HEK293 (cell line): ENCODE data around the gene SUGP1.

Experiments
- CTCF ChIA-PET: fragments of 350-600 bp; formaldehyde crosslinking; extraction: SDS; loops from one replicate; lab custom pipeline; 2021; ENCODE audit warnings: antibody characterized with exemption; lab: Yijun Ruan, JAX
- POLR2A ChIA-PET: fragments of 300-600 bp; formaldehyde crosslinking; extraction: SDS; loops from one replicate; lab custom pipeline; 2020; ENCODE audit warnings: antibody characterized with exemption, inconsistent platforms; lab: Yijun Ruan, JAX
- H3K27ac ChIP-seq: fragments of 200-500 bp; sonication (Bioruptor generic); 2 replicates; pipeline ENCODE4 v1.5.1; 2014; ENCODE audit warnings: low read depth, low read length, control low read depth, inconsistent platforms; ENCODE audit errors: extremely low read depth
- H3K36me3 ChIP-seq, 2 experiments: fragments of 200-500 bp in 1 of 2; sonication (Bioruptor generic) in 1 of 2; 1 replicate in 1 of 2; 2 replicates in 1 of 2; pipeline ENCODE4 v1.5.1; 2014 to 2017; ENCODE audit warnings: inconsistent platforms in 2 of 2, low read length in 2 of 2; ENCODE audit not compliant: control insufficient read depth in 2 of 2, insufficient read depth in 1 of 2
- H3K4me1 ChIP-seq: fragments of 200-500 bp; sonication (Bioruptor generic); 2 replicates; pipeline ENCODE4 v1.5.1; 2014; ENCODE audit warnings: mild to moderate bottlenecking, low read length, inconsistent platforms; ENCODE audit not compliant: control insufficient read depth, insufficient read depth
- H3K4me3 ChIP-seq: 2 replicates; pipeline ENCODE4 v1.5.1; 2011; ENCODE audit warnings: low read depth, mild to moderate bottlenecking, control low read depth, low read length, moderate library complexity
- H3K9me3 ChIP-seq: fragments of 200-500 bp; sonication (Bioruptor generic); 2 replicates; pipeline ENCODE4 v1.5.1; 2014; ENCODE audit warnings: low read depth, low read length, inconsistent platforms; ENCODE audit not compliant: control insufficient read depth, insufficient read depth
- ELK4 ChIP-seq: IDR thresholded peaks from 2 replicates; pipeline ENCODE4 v1.6.1; 2011; ENCODE audit warnings: mild to moderate bottlenecking, low read depth, low read length, borderline replicate concordance
- GLI4 ChIP-seq: fragments of 450-650 bp; formaldehyde crosslinking; IDR thresholded peaks from 2 replicates; pipeline ENCODE4 v1.5.1; 2016; ENCODE audit warnings: missing biosample characterization, missing genetic modification characterization
- HOXA7 ChIP-seq: sonication (generic); formaldehyde crosslinking; IDR thresholded peaks from 2 replicates; pipeline ENCODE4 v1.8.1; 2022; ENCODE audit warnings: missing genetic modification reagents, borderline replicate concordance
- PRDM1 ChIP-seq: fragments of 450-650 bp; formaldehyde crosslinking; IDR thresholded peaks from 2 replicates; pipeline ENCODE4; 2016; ENCODE audit warnings: missing biosample characterization, missing genetic modification characterization
- SETDB1 ChIP-seq: IDR thresholded peaks from one replicate; pipeline ENCODE4 v1.6.1; 2017; ENCODE audit warnings: mild to moderate bottlenecking, low read length, moderate library complexity, mixed read lengths; ENCODE audit not compliant: insufficient read length
- ZBTB1 ChIP-seq: fragments of 450-650 bp; formaldehyde crosslinking; IDR thresholded peaks from 2 replicates; pipeline ENCODE4 v1.5.1; 2016; ENCODE audit warnings: missing biosample characterization, missing genetic modification characterization
- ZFP3 ChIP-seq: fragments of 450-650 bp; formaldehyde crosslinking; IDR thresholded peaks from 2 replicates; pipeline ENCODE4 v1.5.1; 2016; ENCODE audit warnings: low read depth, missing biosample characterization, missing genetic modification characterization
- ZFP41 ChIP-seq: fragments of 450-650 bp; formaldehyde crosslinking; IDR thresholded peaks from 2 replicates; pipeline ENCODE4 v1.5.1; 2016; ENCODE audit warnings: missing biosample characterization, missing genetic modification characterization, borderline replicate concordance
- ZIC2 ChIP-seq: fragments of 450-650 bp; formaldehyde crosslinking; IDR thresholded peaks from 2 replicates; pipeline ENCODE4 v1.5.1; 2016; ENCODE audit warnings: missing biosample characterization, missing genetic modification characterization
- ZNF112 ChIP-seq: fragments of 450-650 bp; formaldehyde crosslinking; IDR thresholded peaks from 2 replicates; pipeline ENCODE4 v1.5.0; 2017; ENCODE audit warnings: missing biosample characterization, missing genetic modification characterization
- ZNF140 ChIP-seq: fragments of 450-650 bp; formaldehyde crosslinking; IDR thresholded peaks from 2 replicates; pipeline ENCODE4 v1.5.1; 2016; ENCODE audit warnings: missing biosample characterization, missing genetic modification characterization
- ZNF146 ChIP-seq: fragments of 450-650 bp; formaldehyde crosslinking; IDR thresholded peaks from 2 replicates; pipeline ENCODE4 v1.5.1; 2016; ENCODE audit warnings: missing biosample characterization, missing genetic modification characterization
- ZNF354C ChIP-seq: fragments of 450-650 bp; formaldehyde crosslinking; IDR thresholded peaks from 2 replicates; pipeline ENCODE4 v1.5.1; 2016; ENCODE audit warnings: missing biosample characterization, missing genetic modification characterization, low read depth, borderline replicate concordance
- ZNF366 ChIP-seq: fragments of 450-650 bp; formaldehyde crosslinking; conservative IDR thresholded peaks from 2 replicates; pipeline ENCODE4 v1.5.1; 2016; ENCODE audit warnings: missing biosample characterization, missing genetic modification characterization
- ZNF416 ChIP-seq: fragments of 450-650 bp; formaldehyde crosslinking; IDR thresholded peaks from 2 replicates; pipeline ENCODE4 v1.5.1; 2016; ENCODE audit warnings: missing biosample characterization, missing genetic modification characterization
- ZNF449 ChIP-seq: fragments of 450-650 bp; formaldehyde crosslinking; IDR thresholded peaks from 2 replicates; pipeline ENCODE4 v1.5.1; 2017; ENCODE audit warnings: missing biosample characterization, mild to moderate bottlenecking, missing genetic modification characterization, moderate library complexity
- ZNF514 ChIP-seq: fragments of 450-650 bp; formaldehyde crosslinking; IDR thresholded peaks from 2 replicates; pipeline ENCODE4 v1.5.1; 2016; ENCODE audit warnings: missing biosample characterization, missing genetic modification characterization
- ZNF670 ChIP-seq: fragments of 450-650 bp; formaldehyde crosslinking; IDR thresholded peaks from 2 replicates; pipeline ENCODE4 v1.5.1; 2016; ENCODE audit warnings: missing biosample characterization, missing genetic modification characterization, low read depth
- ZNF776 ChIP-seq: fragments of 450-650 bp; formaldehyde crosslinking; IDR thresholded peaks from 2 replicates; pipeline ENCODE4 v1.5.0; 2017; ENCODE audit warnings: missing biosample characterization, missing genetic modification characterization, borderline replicate concordance
- TF ChIP-seq, protein P1 (sequence below): fragments of 450-650 bp; formaldehyde crosslinking; optimal IDR thresholded peaks from 2 replicates; pipeline ENCODE3; 2016; ENCODE audit warnings: missing biosample characterization, mild to moderate bottlenecking, missing genetic modification characterization

SUGP1 gene

GRCh38 chr19:19236173-19236572 lies 84.1 kb downstream of the SUGP1 start:
- H3K9me3 ChIP-seq = no peaks in the 10 kb centered on the region
- no peaks in the 10 kb centered on the region for H3K36me3 ChIP-seq
- H3K4me1 ChIP-seq = no peaks in the 10 kb centered on the region
- ChIA-PET POLR2A (no interaction called here), CTCF (no interaction called here)
- TF ChIP-seq ZNF112 (no peak), ZNF449 (tag by site-specific recombination) (no peak), ZFP41 (tag by site-specific recombination) (no peak), ZNF514 (no peak), GLI4 (tag by site-specific recombination) (no peak), PRDM1 (tag by site-specific recombination) (no peak), ZNF416 (tag by site-specific recombination) (no peak), ZNF354C (tag by site-specific recombination) (no peak), ZNF140 (tag by site-specific recombination) (peak; percentile 23; the same call in 1 of the 2 replicates), ZNF366 (tag by site-specific recombination) (no peak), ZFP3 (tag by site-specific recombination) (no peak), ZIC2 (tag by site-specific recombination) (no peak), ELK4 (no peak), ZNF146 (tag by site-specific recombination) (peak; percentile 93), HOXA7 (CRISPR knock-in tag) (no peak), ZNF776 (tag by site-specific recombination) (no peak), ZBTB1 (tag by site-specific recombination) (no peak)
- TF ChIP-seq, protein P1, sequence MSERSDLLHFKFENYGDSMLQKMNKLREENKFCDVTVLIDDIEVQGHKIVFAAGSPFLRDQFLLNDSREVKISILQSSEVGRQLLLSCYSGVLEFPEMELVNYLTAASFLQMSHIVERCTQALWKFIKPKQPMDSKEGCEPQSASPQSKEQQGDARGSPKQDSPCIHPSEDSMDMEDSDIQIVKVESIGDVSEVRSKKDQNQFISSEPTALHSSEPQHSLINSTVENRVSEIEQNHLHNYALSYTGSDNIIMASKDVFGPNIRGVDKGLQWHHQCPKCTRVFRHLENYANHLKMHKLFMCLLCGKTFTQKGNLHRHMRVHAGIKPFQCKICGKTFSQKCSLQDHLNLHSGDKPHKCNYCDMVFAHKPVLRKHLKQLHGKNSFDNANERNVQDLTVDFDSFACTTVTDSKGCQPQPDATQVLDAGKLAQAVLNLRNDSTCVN (tag by site-specific recombination) = no peak
- H3K27ac ChIP-seq = no peak overlapping the region
- H3K4me3 ChIP-seq = no peak overlapping the region

- no peaks in the 10 kb centered on the region for H3K4me1 ChIP-seq
- no peaks in the 10 kb centered on the region for H3K9me3 ChIP-seq
- no peaks in the 10 kb centered on the region for H3K36me3 ChIP-seq
- TF ChIP-seq ZNF670 (tag by site-specific recombination) = no peak
- peak; percentile 74 for TF ChIP-seq SETDB1
- ChIA-PET CTCF (interaction anchor here (0.6 to 2.0 kb wide), 3 partner anchors 9 to 60 kb away, joined by 3 to 16 read pairs (median 6); no protein-coding TSS in a partner anchor), POLR2A (no interaction called here)
- H3K4me3 ChIP-seq = no peak overlapping the region
- no peak overlapping the region for H3K27ac ChIP-seq
Observed at GRCh38 chr19:19234220-19234816, 86.0 kb downstream of the SUGP1 start.
